SK-N-MC (cell line): ENCODE measurements around the gene PSMG1.

Experiments used
- DNase-seq: peaks from one replicate; pipeline ENCODE4 v3.0.0-alpha.2; 2011; ENCODE audit warnings: low read depth, low spot score
- H3K27ac ChIP-seq: fragments of 200-600 bp; sonication (generic); 2 replicates; pipeline ENCODE4 v1.5.1; 2016; ENCODE audit warnings: mixed run types
- H3K36me3 ChIP-seq: fragments of 200-600 bp; sonication (generic); 2 replicates; pipeline ENCODE4 v1.6.1; 2017; ENCODE audit warnings: antibody characterized with exemption, low read length, mixed read lengths; ENCODE audit not compliant: insufficient read depth
- H3K4me3 ChIP-seq: fragments of 200-600 bp; sonication (generic); 2 replicates; pipeline ENCODE4 v1.5.1; 2016
- H3K9ac ChIP-seq: fragments of 200-600 bp; sonication (generic); 2 replicates; pipeline ENCODE4 v1.8.0; 2017; ENCODE audit warnings: mixed run types, mixed read lengths; ENCODE audit not compliant: insufficient read length
- H3K9me3 ChIP-seq: fragments of 200-600 bp; sonication (generic); 2 replicates; pipeline ENCODE4 v1.6.1; 2017; ENCODE audit warnings: low read depth, mild to moderate bottlenecking, antibody characterized with exemption, low read length, moderate library complexity, mixed read lengths
- EZH2 ChIP-seq: fragments of 200-600 bp; sonication (generic); IDR thresholded peaks from one replicate; pipeline ENCODE4 v1.6.1; 2017; ENCODE audit warnings: antibody characterized with exemption
- FOXP2 ChIP-seq: optimal IDR thresholded peaks from 2 replicates; pipeline ENCODE3; 2011; ENCODE audit warnings: mild to moderate bottlenecking, moderate library complexity; ENCODE audit not compliant: insufficient read depth; ENCODE audit errors: extremely low read length, control extremely low read depth
- POLR2AphosphoS5 ChIP-seq: IDR thresholded peaks from 2 replicates; pipeline ENCODE4 v1.6.1; 2012; ENCODE audit warnings: mild to moderate bottlenecking, low read depth, low read length, borderline replicate concordance

PSMG1 gene

DNA sequence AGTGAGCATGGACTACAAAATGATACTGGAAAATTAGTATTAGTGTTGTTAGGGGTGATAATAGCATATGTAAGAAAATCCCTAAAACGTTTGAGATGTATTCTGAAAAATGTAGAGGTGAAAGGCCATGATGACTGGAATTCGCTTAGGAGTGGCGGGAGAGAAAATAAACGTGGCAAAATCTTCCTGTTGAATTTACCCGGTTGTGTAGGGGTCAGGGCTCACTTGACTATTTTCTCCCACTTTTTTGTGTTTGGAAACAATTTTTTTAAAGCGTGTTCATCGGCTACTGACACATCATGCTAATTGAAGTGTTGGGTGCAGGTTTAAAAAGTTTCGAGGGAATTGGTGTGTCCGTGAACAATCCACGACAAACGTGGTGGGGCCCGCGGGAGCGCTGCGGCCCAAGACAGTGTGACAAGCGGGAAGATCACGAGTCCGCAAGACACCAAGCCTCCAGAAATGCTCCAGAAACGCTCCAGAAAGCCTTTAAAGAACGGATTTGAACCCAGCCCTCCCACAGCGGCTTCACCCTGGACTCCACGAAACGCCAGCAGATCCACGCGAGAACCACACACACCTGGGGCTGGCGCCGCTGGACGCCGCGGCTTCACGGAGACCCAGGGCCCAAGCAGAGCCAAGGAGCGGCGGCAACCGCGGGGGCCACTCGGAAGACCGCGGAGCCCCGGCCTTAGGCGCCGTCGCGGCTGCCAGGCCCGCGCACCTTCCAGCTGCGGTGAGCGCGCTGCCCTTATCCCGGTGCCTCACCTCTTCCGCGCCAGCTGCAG, 573 bp downstream of the PSMG1 start:
- TF ChIP-seq POLR2AphosphoS5 = no peak
- peaks cover 28% of the 10 kb centered on the region for H3K36me3 ChIP-seq
- no peak for DNase-seq
- no peak overlapping the region for H3K27ac ChIP-seq
- peak overlapping the region; percentile 95 for H3K4me3 ChIP-seq
- H3K9me3 ChIP-seq = no peaks in the 10 kb centered on the region
- peak overlapping the region; percentile 91 for H3K9ac ChIP-seq

DNA sequence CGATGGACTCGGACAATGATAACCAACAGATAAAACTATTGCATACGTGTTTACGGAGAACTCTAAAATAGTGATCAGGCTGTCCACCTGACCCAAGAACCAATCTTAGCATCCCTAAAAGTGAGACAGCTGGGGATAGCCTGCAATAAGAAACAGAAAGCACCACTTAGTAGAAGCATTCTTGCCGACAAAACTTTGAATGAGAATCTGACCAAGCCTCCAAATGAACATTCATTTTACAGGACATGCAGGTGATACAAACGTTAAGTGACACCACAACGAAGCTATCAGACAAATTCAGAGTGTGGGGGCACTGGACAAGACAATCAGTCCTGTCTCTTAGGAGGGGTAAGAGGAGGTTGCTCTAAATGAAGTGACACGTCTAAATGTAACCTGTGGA, 1.2 kb downstream of the PSMG1 start:
- no peak for TF ChIP-seq EZH2
- no peak for TF ChIP-seq FOXP2
- no peak for TF ChIP-seq POLR2AphosphoS5
- Histone ChIP-seq H3K36me3 (peaks cover 32% of the 10 kb centered on the region), H3K4me3 (peak overlapping the region; percentile 95), H3K9ac (peak overlapping the region; percentile 91), H3K27ac (no peak overlapping the region), H3K9me3 (no peaks in the 10 kb centered on the region)
- no peak for DNase-seq

DNA sequence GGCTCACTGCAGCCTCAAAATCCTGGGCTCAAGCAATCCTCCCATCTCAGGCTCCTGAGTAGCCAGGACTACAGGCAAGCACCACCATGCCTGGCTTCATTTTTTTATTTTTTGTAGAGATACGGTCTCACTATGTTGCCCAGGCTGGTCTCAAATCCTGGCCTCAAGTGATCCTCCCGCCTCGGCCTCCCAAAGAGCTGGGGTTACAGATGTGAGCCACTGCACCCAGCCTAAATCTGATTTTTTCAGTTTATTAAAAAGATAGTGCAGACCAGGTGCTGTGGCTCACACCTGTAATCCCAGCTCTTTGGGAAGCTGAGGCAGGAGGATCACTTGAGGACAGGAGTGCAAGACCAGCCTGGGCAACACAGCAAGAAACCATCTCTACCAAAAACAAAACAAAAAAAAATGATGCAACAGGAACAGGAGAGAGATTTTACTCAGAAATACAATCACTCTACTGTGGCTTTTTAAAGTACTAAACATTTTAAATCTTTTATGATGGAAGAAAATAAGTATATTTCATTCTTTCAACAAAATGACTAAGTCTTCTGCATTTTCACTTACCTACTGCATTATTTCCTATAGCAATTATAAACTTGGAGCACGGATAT, 1.9 kb downstream of the PSMG1 start:
- Histone ChIP-seq H3K9me3 (no peaks in the 10 kb centered on the region), H3K27ac (no peak overlapping the region), H3K36me3 (peaks cover 39% of the 10 kb centered on the region), H3K9ac (peak overlapping the region; percentile 34), H3K4me3 (peak overlapping the region; percentile 95)
- no peak for DNase-seq
- TF ChIP-seq POLR2AphosphoS5 = no peak
- TF ChIP-seq FOXP2 = no peak
- TF ChIP-seq EZH2 = no peak

GRCh38 chr21:39180429-39181019, 2.7 kb downstream of the PSMG1 start:
- no peak overlapping the region for H3K27ac ChIP-seq
- H3K9me3 ChIP-seq = no peaks in the 10 kb centered on the region
- no peak overlapping the region; the same call in 1 of the 2 replicates for H3K4me3 ChIP-seq
- TF ChIP-seq EZH2 (no peak), POLR2AphosphoS5 (no peak), FOXP2 (no peak)
- H3K9ac ChIP-seq = no peak overlapping the region
- no peak for DNase-seq
- H3K36me3 ChIP-seq = peaks cover 47% of the 10 kb centered on the region

- Histone ChIP-seq H3K27ac (no peak overlapping the region), H3K36me3 (peaks cover 63% of the 10 kb centered on the region), H3K9me3 (no peaks in the 10 kb centered on the region), H3K4me3 (no peak overlapping the region), H3K9ac (peak overlapping the region; percentile 23)
- no peak for TF ChIP-seq POLR2AphosphoS5
- TF ChIP-seq EZH2 = no peak
- no peak for TF ChIP-seq FOXP2
- no peak for DNase-seq
Measured at GRCh38 chr21:39178421-39178820, 4.8 kb downstream of the PSMG1 start.

- Histone ChIP-seq H3K9ac (peak overlapping the region; percentile 11), H3K9me3 (no peaks in the 10 kb centered on the region), H3K27ac (no peak overlapping the region), H3K4me3 (no peak overlapping the region), H3K36me3 (peaks cover 78% of the 10 kb centered on the region)
- no peak for TF ChIP-seq FOXP2
- no peak for TF ChIP-seq EZH2
- TF ChIP-seq POLR2AphosphoS5 = no peak
- no peak for DNase-seq
Measured at GRCh38 chr21:39176271-39176709, 7.0 kb downstream of the PSMG1 start.

DNA sequence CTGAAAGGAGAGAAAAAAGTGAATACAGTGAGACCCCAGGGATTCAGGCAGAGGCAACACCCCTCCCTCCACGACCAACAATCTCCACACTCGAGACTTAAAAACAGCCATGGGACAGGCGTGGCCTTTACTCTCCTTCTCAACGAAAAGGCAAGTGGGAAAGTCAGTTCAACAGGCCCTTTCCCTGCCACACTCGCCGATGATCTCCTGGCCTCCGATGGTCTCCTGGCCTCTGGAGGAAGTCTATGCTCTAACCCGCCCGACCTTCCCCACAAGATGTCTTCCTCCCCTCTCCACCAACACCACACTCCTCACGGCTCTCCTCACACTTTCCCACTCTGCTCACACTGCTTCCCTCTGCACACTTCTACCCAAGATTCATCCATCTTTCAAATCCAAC, 7.6 kb downstream of the PSMG1 start:
- Histone ChIP-seq H3K36me3 (peaks cover 79% of the 10 kb centered on the region), H3K27ac (no peak overlapping the region), H3K4me3 (no peak overlapping the region), H3K9me3 (no peaks in the 10 kb centered on the region), H3K9ac (no peak overlapping the region)
- DNase-seq = no peak
- no peak for TF ChIP-seq POLR2AphosphoS5
- no peak for TF ChIP-seq FOXP2

DNA sequence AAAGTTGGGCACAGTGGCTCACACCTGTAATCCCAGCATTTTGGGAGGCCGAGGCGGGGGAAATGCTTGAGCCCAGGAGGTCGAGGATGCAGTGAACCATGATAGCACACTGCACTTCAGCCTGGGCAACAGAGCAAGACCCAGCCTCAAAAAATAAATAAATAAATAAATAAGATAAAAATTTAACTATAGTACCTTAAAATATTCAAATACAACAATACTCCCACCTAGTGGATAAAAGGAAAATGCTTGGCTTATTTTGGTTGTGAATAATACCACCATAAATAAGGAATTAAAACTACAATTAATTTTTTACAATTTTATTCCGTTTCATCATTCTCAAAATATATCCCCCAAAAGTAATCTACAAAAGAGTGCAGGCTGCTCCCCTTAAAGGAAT, 8.1 kb downstream of the PSMG1 start:
- Histone ChIP-seq H3K27ac (no peak overlapping the region), H3K9ac (no peak overlapping the region), H3K9me3 (no peaks in the 10 kb centered on the region), H3K36me3 (peaks cover 75% of the 10 kb centered on the region), H3K4me3 (no peak overlapping the region)
- TF ChIP-seq FOXP2 (no peak), POLR2AphosphoS5 (no peak), EZH2 (no peak)
- DNase-seq = peak; percentile 52
